ENCODE results near the gene FAM107B.

FAM107B gene

GRCh38 chr10:14554491-14555205, 220.0 kb downstream of the FAM107B start:
- no peak overlapping the region for H3K9ac ChIP-seq (ENCODE audit: low read depth in 1 of 2, low read length in 2 of 2)
- H3K4me1 ChIP-seq (ENCODE audit: control insufficient read depth in 1 of 2, insufficient read depth in 2 of 2, low read length in 2 of 2) = peaks cover 45 to 73% of the 10 kb centered on the region in 2 donors
- H3K36me3 ChIP-seq (ENCODE audit: control insufficient read depth in 1 of 2, insufficient read depth in 2 of 2, low read length in 2 of 2) = no peaks in the 10 kb centered on the region
- H3K27ac ChIP-seq (ENCODE audit: low read depth, low read length) = no peak overlapping the region
- no peaks in the 10 kb centered on the region for H3K27me3 ChIP-seq (ENCODE audit: control insufficient read depth in 1 of 2, insufficient read depth in 2 of 2, low read length in 2 of 2)
- no peaks in the 10 kb centered on the region for H3K9me3 ChIP-seq (ENCODE audit: control insufficient read depth in 1 of 2, low read length in 2 of 2)
- H3K4me3 ChIP-seq (ENCODE audit: low read depth in 1 of 2, low read length in 2 of 2) = peak overlapping the region in 1 of 2 donors; percentile 17

DNA sequence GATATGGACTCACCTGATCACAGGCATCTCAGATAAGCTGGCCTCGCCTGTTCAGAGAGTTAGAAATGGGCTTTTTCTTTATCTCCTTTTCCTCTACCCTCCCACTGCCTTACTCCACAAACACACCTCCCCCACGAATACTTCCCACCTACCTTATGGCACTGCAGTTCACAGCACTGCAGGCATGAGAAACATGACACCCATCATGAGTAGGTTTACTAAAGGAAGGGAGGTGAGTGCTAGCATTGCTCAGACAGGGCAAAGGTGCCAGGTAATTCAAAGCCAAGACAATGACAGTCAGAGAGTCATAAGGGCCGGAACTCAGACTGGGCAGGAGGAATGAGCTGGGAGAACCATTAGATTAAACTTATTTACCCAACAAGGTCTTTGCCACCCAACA, 220.6 kb downstream of the FAM107B start:
- H3K27ac ChIP-seq (ENCODE audit: low read depth, low read length) = no peak overlapping the region
- peaks cover 47 to 79% of the 10 kb centered on the region in 2 donors for H3K4me1 ChIP-seq (ENCODE audit: control insufficient read depth in 1 of 2, insufficient read depth in 2 of 2, low read length in 2 of 2)
- H3K9me3 ChIP-seq (ENCODE audit: control insufficient read depth in 1 of 2, low read length in 2 of 2) = no peaks in the 10 kb centered on the region
- no peaks in the 10 kb centered on the region for H3K36me3 ChIP-seq (ENCODE audit: control insufficient read depth in 1 of 2, insufficient read depth in 2 of 2, low read length in 2 of 2)
- H3K27me3 ChIP-seq (ENCODE audit: control insufficient read depth in 1 of 2, insufficient read depth in 2 of 2, low read length in 2 of 2) = no peaks in the 10 kb centered on the region
- peak overlapping the region; percentile 4 to 17 for H3K4me3 ChIP-seq (ENCODE audit: low read depth in 1 of 2, low read length in 2 of 2)
- H3K9ac ChIP-seq (ENCODE audit: low read depth in 1 of 2, low read length in 2 of 2) = no peak overlapping the region

DNA sequence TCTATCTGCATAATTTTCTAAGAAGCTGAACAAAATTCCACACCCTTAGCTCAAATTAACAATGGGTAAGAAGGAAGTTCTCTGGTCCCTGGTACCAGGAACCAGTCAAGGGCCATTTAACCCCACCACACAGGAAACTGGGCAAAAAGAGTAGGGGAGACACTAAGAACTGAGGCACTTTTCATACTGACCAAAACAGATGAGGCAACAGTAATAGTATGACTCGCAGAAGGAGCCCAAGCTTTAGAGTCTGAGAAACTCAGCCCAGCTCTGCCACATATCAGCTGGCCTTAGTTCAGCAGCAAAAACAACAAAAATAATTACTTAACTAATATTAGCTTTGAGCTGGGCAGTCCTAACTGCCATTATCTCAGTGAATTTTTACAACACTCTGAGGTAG, 221.2 kb downstream of the FAM107B start:
- peaks cover 47 to 81% of the 10 kb centered on the region in 2 donors for H3K4me1 ChIP-seq (ENCODE audit: control insufficient read depth in 1 of 2, insufficient read depth in 2 of 2, low read length in 2 of 2)

GRCh38 chr10:14552015-14552414, 222.7 kb downstream of the FAM107B start:
- peaks cover 45 to 74% of the 10 kb centered on the region in 2 donors for H3K4me1 ChIP-seq (ENCODE audit: control insufficient read depth in 1 of 2, insufficient read depth in 2 of 2, low read length in 2 of 2)
- H3K27me3 ChIP-seq (ENCODE audit: control insufficient read depth in 1 of 2, insufficient read depth in 2 of 2, low read length in 2 of 2) = no peaks in the 10 kb centered on the region
- no peaks in the 10 kb centered on the region for H3K9me3 ChIP-seq (ENCODE audit: control insufficient read depth in 1 of 2, low read length in 2 of 2)
- H3K9ac ChIP-seq (ENCODE audit: low read depth in 1 of 2, low read length in 2 of 2) = no peak overlapping the region
- H3K36me3 ChIP-seq (ENCODE audit: control insufficient read depth in 1 of 2, insufficient read depth in 2 of 2, low read length in 2 of 2) = peaks cover 0 to 7% of the 10 kb centered on the region in 2 donors
- H3K4me3 ChIP-seq (ENCODE audit: low read depth in 1 of 2, low read length in 2 of 2) = no peak overlapping the region
- H3K27ac ChIP-seq (ENCODE audit: low read depth, low read length) = no peak overlapping the region

More for the DNA sequence above, 221.2 kb downstream of the FAM107B start:
- Histone ChIP-seq H3K4me3 (ENCODE audit: low read depth in 1 of 2, low read length in 2 of 2) (no peak overlapping the region), H3K27me3 (ENCODE audit: control insufficient read depth in 1 of 2, insufficient read depth in 2 of 2, low read length in 2 of 2) (no peaks in the 10 kb centered on the region), H3K9me3 (ENCODE audit: control insufficient read depth in 1 of 2, low read length in 2 of 2) (no peaks in the 10 kb centered on the region), H3K36me3 (ENCODE audit: control insufficient read depth in 1 of 2, insufficient read depth in 2 of 2, low read length in 2 of 2) (peaks cover 0 to 2% of the 10 kb centered on the region in 2 donors), H3K9ac (ENCODE audit: low read depth in 1 of 2, low read length in 2 of 2) (peak overlapping the region in 1 of 2 donors; percentile 12), H3K27ac (ENCODE audit: low read depth, low read length) (peak overlapping the region; percentile 3)

DNA sequence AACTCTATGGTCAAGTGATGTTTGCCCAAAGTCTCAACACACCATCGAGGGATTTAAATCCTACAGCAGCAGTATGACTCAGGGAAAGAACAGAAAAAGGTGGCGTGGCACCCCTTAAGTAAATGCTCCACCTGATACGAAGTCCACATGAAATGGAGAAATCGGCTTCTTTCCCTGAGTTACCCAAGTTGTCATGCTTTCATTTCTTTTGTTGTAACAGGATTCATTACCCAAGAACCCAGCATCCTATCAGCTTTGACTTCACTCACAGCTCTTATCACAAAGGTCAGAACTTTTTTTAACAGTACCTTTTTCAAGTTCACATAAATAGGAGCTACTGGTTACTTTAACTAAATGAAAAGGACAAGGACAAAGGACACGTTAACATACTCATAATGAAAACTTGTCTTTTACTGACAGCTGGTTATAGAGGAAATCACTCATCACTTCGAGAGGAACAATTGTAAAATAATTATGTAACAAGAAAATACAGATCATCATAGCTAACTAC, 224.2 kb downstream of the FAM107B start:
- peak overlapping the region; percentile 29 to 51 for H3K4me3 ChIP-seq (ENCODE audit: low read depth in 1 of 2, low read length in 2 of 2)

GRCh38 chr10:14549496-14549895, 225.2 kb downstream of the FAM107B start:
- Histone ChIP-seq H3K9ac (ENCODE audit: low read depth in 1 of 2, low read length in 2 of 2) (peak overlapping the region in 1 of 2 donors; percentile 17), H3K27me3 (ENCODE audit: control insufficient read depth in 1 of 2, insufficient read depth in 2 of 2, low read length in 2 of 2) (no peaks in the 10 kb centered on the region), H3K4me1 (ENCODE audit: control insufficient read depth in 1 of 2, insufficient read depth in 2 of 2, low read length in 2 of 2) (peaks cover 25 to 60% of the 10 kb centered on the region in 2 donors), H3K36me3 (ENCODE audit: control insufficient read depth in 1 of 2, insufficient read depth in 2 of 2, low read length in 2 of 2) (peaks cover 0 to 7% of the 10 kb centered on the region in 2 donors), H3K4me3 (ENCODE audit: low read depth in 1 of 2, low read length in 2 of 2) (no peak overlapping the region), H3K27ac (ENCODE audit: low read depth, low read length) (no peak overlapping the region), H3K9me3 (ENCODE audit: control insufficient read depth in 1 of 2, low read length in 2 of 2) (no peaks in the 10 kb centered on the region)

More for the DNA sequence above, 224.2 kb downstream of the FAM107B start:
- Histone ChIP-seq H3K27me3 (ENCODE audit: control insufficient read depth in 1 of 2, insufficient read depth in 2 of 2, low read length in 2 of 2) (no peaks in the 10 kb centered on the region), H3K27ac (ENCODE audit: low read depth, low read length) (peak overlapping the region; percentile 58), H3K36me3 (ENCODE audit: control insufficient read depth in 1 of 2, insufficient read depth in 2 of 2, low read length in 2 of 2) (peaks cover 0 to 7% of the 10 kb centered on the region in 2 donors), H3K9ac (ENCODE audit: low read depth in 1 of 2, low read length in 2 of 2) (peak overlapping the region in 1 of 2 donors; percentile 17), H3K9me3 (ENCODE audit: control insufficient read depth in 1 of 2, low read length in 2 of 2) (no peaks in the 10 kb centered on the region), H3K4me1 (ENCODE audit: control insufficient read depth in 1 of 2, insufficient read depth in 2 of 2, low read length in 2 of 2) (peaks cover 30 to 67% of the 10 kb centered on the region in 2 donors)

GRCh38 chr10:14548970-14549369, 225.7 kb downstream of the FAM107B start:
- Histone ChIP-seq H3K4me1 (ENCODE audit: control insufficient read depth in 1 of 2, insufficient read depth in 2 of 2, low read length in 2 of 2) (peaks cover 22 to 60% of the 10 kb centered on the region in 2 donors), H3K9me3 (ENCODE audit: control insufficient read depth in 1 of 2, low read length in 2 of 2) (no peaks in the 10 kb centered on the region), H3K9ac (ENCODE audit: low read depth in 1 of 2, low read length in 2 of 2) (no peak overlapping the region), H3K4me3 (ENCODE audit: low read depth in 1 of 2, low read length in 2 of 2) (no peak overlapping the region), H3K36me3 (ENCODE audit: control insufficient read depth in 1 of 2, insufficient read depth in 2 of 2, low read length in 2 of 2) (peaks cover 0 to 7% of the 10 kb centered on the region in 2 donors), H3K27me3 (ENCODE audit: control insufficient read depth in 1 of 2, insufficient read depth in 2 of 2, low read length in 2 of 2) (no peaks in the 10 kb centered on the region), H3K27ac (ENCODE audit: low read depth, low read length) (no peak overlapping the region)

GRCh38 chr10:14548474-14548873, 226.2 kb downstream of the FAM107B start:
- Histone ChIP-seq H3K27me3 (ENCODE audit: control insufficient read depth in 1 of 2, insufficient read depth in 2 of 2, low read length in 2 of 2) (no peaks in the 10 kb centered on the region), H3K4me1 (ENCODE audit: control insufficient read depth in 1 of 2, insufficient read depth in 2 of 2, low read length in 2 of 2) (peaks cover 22 to 60% of the 10 kb centered on the region in 2 donors), H3K36me3 (ENCODE audit: control insufficient read depth in 1 of 2, insufficient read depth in 2 of 2, low read length in 2 of 2) (peaks cover 0 to 7% of the 10 kb centered on the region in 2 donors), H3K9ac (ENCODE audit: low read depth in 1 of 2, low read length in 2 of 2) (no peak overlapping the region), H3K9me3 (ENCODE audit: control insufficient read depth in 1 of 2, low read length in 2 of 2) (no peaks in the 10 kb centered on the region), H3K4me3 (ENCODE audit: low read depth in 1 of 2, low read length in 2 of 2) (no peak overlapping the region), H3K27ac (ENCODE audit: low read depth, low read length) (no peak overlapping the region)

- Histone ChIP-seq H3K36me3 (ENCODE audit: control insufficient read depth in 1 of 2, insufficient read depth in 2 of 2, low read length in 2 of 2) (peaks cover 0 to 7% of the 10 kb centered on the region in 2 donors), H3K4me1 (ENCODE audit: control insufficient read depth in 1 of 2, insufficient read depth in 2 of 2, low read length in 2 of 2) (peaks cover 23 to 60% of the 10 kb centered on the region in 2 donors), H3K9me3 (ENCODE audit: control insufficient read depth in 1 of 2, low read length in 2 of 2) (no peaks in the 10 kb centered on the region), H3K4me3 (ENCODE audit: low read depth in 1 of 2, low read length in 2 of 2) (no peak overlapping the region), H3K9ac (ENCODE audit: low read depth in 1 of 2, low read length in 2 of 2) (no peak overlapping the region), H3K27me3 (ENCODE audit: control insufficient read depth in 1 of 2, insufficient read depth in 2 of 2, low read length in 2 of 2) (no peaks in the 10 kb centered on the region), H3K27ac (ENCODE audit: low read depth, low read length) (no peak overlapping the region)
These were observed 226.9 kb downstream of the FAM107B start for GRCh38 chr10:14547816-14548215.

DNA sequence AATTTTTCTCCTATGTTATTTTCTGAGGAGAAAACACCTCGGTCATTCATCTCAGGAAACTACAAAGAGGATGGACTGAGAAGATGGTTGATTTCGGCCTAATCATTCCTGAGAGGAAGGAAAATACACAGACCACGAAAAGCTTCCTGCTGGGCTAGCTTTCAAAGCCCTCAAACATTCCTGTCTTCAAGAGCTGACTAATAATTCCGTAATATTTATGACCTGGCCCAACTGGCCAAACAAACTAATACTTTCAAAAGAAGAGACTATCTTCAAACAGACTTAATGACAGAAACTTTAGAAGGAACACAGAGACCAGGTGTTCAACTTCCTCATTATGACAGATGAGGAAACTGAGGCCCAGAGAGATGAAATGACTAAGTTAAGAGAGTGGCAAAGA, 228.9 kb downstream of the FAM107B start:
- H3K27me3 ChIP-seq (ENCODE audit: control insufficient read depth in 1 of 2, insufficient read depth in 2 of 2, low read length in 2 of 2) = no peaks in the 10 kb centered on the region
- H3K27ac ChIP-seq (ENCODE audit: low read depth, low read length) = no peak overlapping the region
- peaks cover 20 to 45% of the 10 kb centered on the region in 2 donors for H3K4me1 ChIP-seq (ENCODE audit: control insufficient read depth in 1 of 2, insufficient read depth in 2 of 2, low read length in 2 of 2)
- no peak overlapping the region for H3K4me3 ChIP-seq (ENCODE audit: low read depth in 1 of 2, low read length in 2 of 2)
- H3K36me3 ChIP-seq (ENCODE audit: control insufficient read depth in 1 of 2, insufficient read depth in 2 of 2, low read length in 2 of 2) = peaks cover 3 to 7% of the 10 kb centered on the region in 2 donors
- H3K9ac ChIP-seq (ENCODE audit: low read depth in 1 of 2, low read length in 2 of 2) = no peak overlapping the region
- no peaks in the 10 kb centered on the region for H3K9me3 ChIP-seq (ENCODE audit: control insufficient read depth in 1 of 2, low read length in 2 of 2)

Measured in duodenal mucosa (tissue), 2 donors.